Suprapubic skin (tissue), 4 donors: ENCODE results near the gene OR2A25. TPM values are rescaled to one million over a fixed set of nuclear protein-coding genes. Genes with fewer than 3 reads are reported as not detected.

Experiments used
- DNase-seq, 2 donors: peaks; one replicate each; pipeline ENCODE4 v3.0.0-alpha.2; 2019; ENCODE audit warnings: low spot score in 2 of 2
- H3K27ac ChIP-seq: fragments of 200-600 bp; sonication (generic); one replicate; pipeline ENCODE4 v1.5.1; 2019
- H3K27me3 ChIP-seq: fragments of 200-600 bp; sonication (generic); one replicate; pipeline ENCODE4 v1.5.1; 2019
- H3K36me3 ChIP-seq: fragments of 200-600 bp; sonication (generic); one replicate; pipeline ENCODE4 v1.5.1; 2019
- H3K4me1 ChIP-seq: fragments of 200-600 bp; sonication (generic); one replicate; pipeline ENCODE4 v1.5.1; 2019
- H3K4me3 ChIP-seq: fragments of 200-600 bp; sonication (generic); one replicate; pipeline ENCODE4 v1.5.1; 2019; ENCODE audit warnings: mild to moderate bottlenecking
- H3K9me3 ChIP-seq: fragments of 200-600 bp; sonication (generic); one replicate; pipeline ENCODE4 v1.5.1; 2019
- EP300 ChIP-seq: sonication (generic); formaldehyde crosslinking; IDR thresholded peaks from one replicate; pipeline ENCODE4 v1.6.1; 2017; ENCODE audit warnings: antibody characterized with exemption
- POLR2A ChIP-seq, 2 donors: fragments of 450-650 bp; IDR thresholded peaks; one replicate each; pipeline ENCODE4 v1.6.1; 2017; ENCODE audit warnings: antibody characterized with exemption in 2 of 2, mild to moderate bottlenecking in 2 of 2, moderate library complexity in 2 of 2
- POLR2AphosphoS5 ChIP-seq, 3 donors: sonication (generic); formaldehyde crosslinking; IDR thresholded peaks; one replicate each; pipeline ENCODE4 v1.6.1; 2017; ENCODE audit warnings: antibody characterized with exemption in 3 of 3
- WGBS: methylation state at CpG from one replicate; pipeline ENCODE4 v1.1.5; 2018; 5-methylcytosine and 5-hydroxymethylcytosine counted together
- total RNA-seq, 4 donors: library from RNA; depleted of rRNA; stranded (reverse); fragments of >200 nt; gene quantifications; one replicate each; pipeline ENCODE4 v1.1.0, GENCODE V29; 2016
- TF ChIP-seq, protein P1 (sequence below), 2 donors: fragments of 200-600 bp in 1 of 2; fragments of 450-650 bp in 1 of 2; sonication (generic) in 1 of 2; IDR thresholded peaks; one replicate each; pipeline ENCODE4 v1.5.1; 2016 to 2019; ENCODE audit warnings: antibody characterized with exemption in 2 of 2, mild to moderate bottlenecking in 1 of 2, moderate library complexity in 1 of 2

OR2A25 gene, protein sequence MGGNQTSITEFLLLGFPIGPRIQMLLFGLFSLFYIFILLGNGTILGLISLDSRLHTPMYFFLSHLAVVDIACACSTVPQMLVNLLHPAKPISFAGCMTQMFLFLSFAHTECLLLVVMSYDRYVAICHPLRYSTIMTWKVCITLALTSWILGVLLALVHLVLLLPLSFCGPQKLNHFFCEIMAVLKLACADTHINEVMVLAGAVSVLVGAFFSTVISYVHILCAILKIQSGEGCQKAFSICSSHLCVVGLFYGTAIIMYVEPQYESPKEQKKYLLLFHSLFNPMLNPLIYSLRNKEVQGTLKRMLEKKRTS
- not detected for total RNA-seq

DNA sequence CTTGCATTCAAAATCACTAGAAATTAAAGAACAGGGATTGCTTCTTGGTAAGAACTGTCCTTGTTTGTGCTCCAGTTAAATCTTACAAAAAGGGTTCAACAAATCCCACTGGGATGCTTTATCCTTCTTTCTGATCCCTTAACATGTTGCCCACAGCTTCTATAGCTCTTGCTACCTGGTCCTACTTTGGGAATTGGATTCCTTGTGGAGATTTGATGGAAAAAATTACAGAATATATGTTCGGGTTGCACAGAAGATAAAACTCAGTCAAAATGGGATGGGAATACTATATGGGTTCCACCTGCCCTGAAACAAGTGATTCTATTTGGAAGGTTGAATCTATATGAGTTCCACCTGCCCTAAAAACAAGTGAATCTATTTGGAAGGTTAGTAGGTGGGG is at the start of gene OR2A25:
Gene OR2A25, plus strand, starts transcription at position 301 of the 400 bp plus-strand sequence. CDS start 4,409 bp downstream, outside the sequence.
- no peak within 1 kb of the TSS for H3K27ac ChIP-seq
- H3K4me3 ChIP-seq = no peak within 1 kb of the TSS
- 78% methylated on average over 1 of the region's 1 CpG for WGBS
- H3K4me1 ChIP-seq = no peaks in the 10 kb centered on the region
- no peaks in the 10 kb centered on the region for H3K9me3 ChIP-seq
- TF ChIP-seq, protein P1, sequence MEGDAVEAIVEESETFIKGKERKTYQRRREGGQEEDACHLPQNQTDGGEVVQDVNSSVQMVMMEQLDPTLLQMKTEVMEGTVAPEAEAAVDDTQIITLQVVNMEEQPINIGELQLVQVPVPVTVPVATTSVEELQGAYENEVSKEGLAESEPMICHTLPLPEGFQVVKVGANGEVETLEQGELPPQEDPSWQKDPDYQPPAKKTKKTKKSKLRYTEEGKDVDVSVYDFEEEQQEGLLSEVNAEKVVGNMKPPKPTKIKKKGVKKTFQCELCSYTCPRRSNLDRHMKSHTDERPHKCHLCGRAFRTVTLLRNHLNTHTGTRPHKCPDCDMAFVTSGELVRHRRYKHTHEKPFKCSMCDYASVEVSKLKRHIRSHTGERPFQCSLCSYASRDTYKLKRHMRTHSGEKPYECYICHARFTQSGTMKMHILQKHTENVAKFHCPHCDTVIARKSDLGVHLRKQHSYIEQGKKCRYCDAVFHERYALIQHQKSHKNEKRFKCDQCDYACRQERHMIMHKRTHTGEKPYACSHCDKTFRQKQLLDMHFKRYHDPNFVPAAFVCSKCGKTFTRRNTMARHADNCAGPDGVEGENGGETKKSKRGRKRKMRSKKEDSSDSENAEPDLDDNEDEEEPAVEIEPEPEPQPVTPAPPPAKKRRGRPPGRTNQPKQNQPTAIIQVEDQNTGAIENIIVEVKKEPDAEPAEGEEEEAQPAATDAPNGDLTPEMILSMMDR (IDR thresholded peaks at IDR 0.05) = no peak
- TF ChIP-seq EP300 = no peak
- no peaks in the 10 kb centered on the region for H3K36me3 ChIP-seq
- DNase-seq = no peak
- H3K27me3 ChIP-seq = no peaks in the 10 kb centered on the region

DNA sequence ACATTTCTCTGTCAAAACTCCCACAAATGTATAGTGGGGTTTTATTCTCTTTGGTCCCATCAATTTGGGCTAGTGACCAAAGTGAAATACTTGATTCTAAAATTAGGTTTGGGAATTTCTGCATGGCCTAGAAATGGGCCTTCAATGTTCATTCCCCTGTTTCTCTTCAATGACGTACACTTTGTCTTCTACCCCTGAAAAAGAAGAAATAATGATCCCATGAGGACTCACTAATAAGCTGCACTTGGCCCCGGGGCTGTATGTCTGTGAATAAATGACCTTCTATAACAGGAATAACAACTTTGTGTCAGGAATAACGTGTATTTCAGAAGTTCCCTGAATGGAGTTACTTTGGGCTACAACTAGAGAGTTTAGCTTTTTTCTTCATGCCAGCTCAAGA is 49.3 kb upstream of the OR2A25 start:
- 23% methylated on average over 3 of the region's 3 CpGs for WGBS
- no peak for DNase-seq
- Histone ChIP-seq H3K36me3 (no peaks in the 10 kb centered on the region), H3K27ac (no peak overlapping the region), H3K27me3 (no peaks in the 10 kb centered on the region), H3K4me3 (no peak overlapping the region), H3K4me1 (no peaks in the 10 kb centered on the region), H3K9me3 (no peaks in the 10 kb centered on the region)
- TF ChIP-seq EP300 (no peak), POLR2AphosphoS5 (IDR thresholded peaks at IDR 0.05) (no peak), POLR2A (IDR thresholded peaks at IDR 0.05) (no peak)
- TF ChIP-seq, protein P1 (IDR thresholded peaks at IDR 0.05) = no peak

DNA sequence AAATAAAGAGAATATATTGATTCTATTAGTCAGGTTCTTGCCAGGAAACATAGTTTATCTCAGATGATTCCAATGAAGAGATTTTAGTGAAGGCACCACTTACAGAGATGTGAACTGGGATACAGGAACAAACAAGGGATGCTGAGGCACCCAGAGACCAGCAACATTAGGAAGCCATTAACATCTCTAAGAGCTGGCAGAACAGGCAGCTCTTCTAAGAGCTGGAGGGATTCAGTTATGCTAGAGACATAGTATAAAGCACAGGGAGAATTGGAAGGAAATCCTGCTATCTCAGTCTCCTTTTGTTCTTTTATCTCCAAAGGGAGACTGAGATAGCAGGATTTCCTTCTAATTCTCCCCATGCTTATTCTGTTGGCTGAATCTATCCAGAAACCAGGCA is 47.4 kb upstream of the OR2A25 start:
- Histone ChIP-seq H3K27me3 (no peaks in the 10 kb centered on the region), H3K4me3 (no peak overlapping the region), H3K4me1 (no peaks in the 10 kb centered on the region), H3K9me3 (no peaks in the 10 kb centered on the region), H3K27ac (no peak overlapping the region), H3K36me3 (no peaks in the 10 kb centered on the region)
- DNase-seq = no peak
- TF ChIP-seq POLR2AphosphoS5 (IDR thresholded peaks at IDR 0.05) (no peak), POLR2A (IDR thresholded peaks at IDR 0.05) (no peak), EP300 (no peak)
- TF ChIP-seq, protein P1 (IDR thresholded peaks at IDR 0.05) = no peak

DNA sequence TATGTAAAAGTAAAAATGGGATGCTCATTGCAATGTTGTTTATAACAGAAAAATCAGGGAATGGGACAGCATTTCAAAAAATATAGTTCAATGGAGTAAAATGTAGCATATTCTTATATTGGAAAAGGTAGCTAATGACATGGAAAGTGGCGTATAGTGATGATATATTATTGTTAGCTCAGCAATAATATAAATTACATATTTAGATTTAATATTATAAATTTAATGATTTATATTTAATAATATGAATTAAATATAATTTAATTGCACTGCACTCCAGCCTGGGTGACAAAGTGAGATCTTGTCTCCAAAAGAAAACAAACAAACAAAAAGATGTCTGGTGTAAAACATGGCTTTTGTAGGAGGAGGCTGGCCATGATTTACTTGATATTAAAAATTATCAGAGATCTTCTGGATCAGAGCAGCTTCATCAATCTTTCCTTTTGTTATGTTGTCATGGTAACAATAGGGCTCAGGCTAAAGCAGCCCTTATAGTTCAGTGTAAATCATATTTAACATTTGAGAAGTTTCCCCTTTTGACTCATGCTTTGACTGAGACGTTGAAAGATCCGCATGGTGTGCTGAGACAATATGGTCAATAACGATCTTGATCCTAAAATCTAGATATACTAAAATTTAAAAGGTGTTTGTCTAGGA is 46.3 kb upstream of the OR2A25 start:
- no peak overlapping the region for H3K4me3 ChIP-seq

DNA sequence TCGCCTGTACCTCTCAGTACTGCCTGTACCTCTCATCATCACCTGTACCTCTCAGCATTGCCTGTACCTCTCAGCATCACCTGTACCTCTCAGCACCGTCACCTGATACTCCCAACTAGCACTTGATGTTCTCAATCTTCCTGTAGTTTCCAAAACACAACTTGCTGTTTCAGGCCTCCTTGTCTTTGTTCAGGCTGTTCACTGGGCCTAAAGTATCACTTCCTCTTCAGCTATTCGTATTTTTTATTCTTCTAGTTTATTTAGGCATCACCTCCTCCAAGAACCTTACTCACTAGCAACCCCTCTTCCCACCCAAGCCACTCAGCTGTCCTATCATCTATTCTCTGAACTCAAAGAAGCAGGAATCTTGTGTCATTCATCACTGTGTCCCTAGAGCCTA is 45.4 kb upstream of the OR2A25 start:
- Histone ChIP-seq H3K4me1 (no peaks in the 10 kb centered on the region), H3K27ac (no peak overlapping the region), H3K4me3 (no peak overlapping the region), H3K36me3 (no peaks in the 10 kb centered on the region), H3K27me3 (no peaks in the 10 kb centered on the region), H3K9me3 (no peaks in the 10 kb centered on the region)
- WGBS = 74% methylated on average over 3 of the region's 3 CpGs
- no peak for DNase-seq
- TF ChIP-seq POLR2AphosphoS5 (IDR thresholded peaks at IDR 0.05) (no peak), EP300 (no peak), POLR2A (IDR thresholded peaks at IDR 0.05) (no peak)
- TF ChIP-seq, protein P1 (IDR thresholded peaks at IDR 0.05) = no peak

More for the DNA sequence above, 46.3 kb upstream of the OR2A25 start:
- Histone ChIP-seq H3K9me3 (no peaks in the 10 kb centered on the region), H3K36me3 (no peaks in the 10 kb centered on the region), H3K27ac (no peak overlapping the region), H3K4me1 (no peaks in the 10 kb centered on the region), H3K27me3 (no peaks in the 10 kb centered on the region)
- TF ChIP-seq POLR2A (IDR thresholded peaks at IDR 0.05) (no peak), EP300 (no peak), POLR2AphosphoS5 (IDR thresholded peaks at IDR 0.05) (no peak)
- TF ChIP-seq, protein P1 (IDR thresholded peaks at IDR 0.05) = no peak
- WGBS = 79% methylated on average over 4 of the region's 4 CpGs
- no peak for DNase-seq
